Stimulated activated naive CD8-positive, alpha-beta T cell treated with anti-CD3 and anti-CD28 coated beads, Interleukin-15, Interleukin-2, amounts not matched to agents 100 ng/mL and 50 ng/mL, for 24 hours (primary cell): ENCODE measurements around the gene RTL1.

ENCODE experiments used
- H3K27ac Mint-ChIP-seq: one replicate; pipeline ENCODE4 v1.8.0; 2021; ENCODE audit warnings: mild to moderate bottlenecking, mixed read lengths
- H3K27me3 Mint-ChIP-seq: one replicate; pipeline ENCODE4 v1.8.0; 2021; ENCODE audit warnings: mixed read lengths
- H3K36me3 Mint-ChIP-seq: one replicate; pipeline ENCODE4 v1.8.0; 2021; ENCODE audit warnings: low read depth, mixed read lengths
- H3K4me1 Mint-ChIP-seq: one replicate; pipeline ENCODE4 v1.8.0; 2021; ENCODE audit warnings: low read depth, mixed read lengths
- H3K4me3 Mint-ChIP-seq: one replicate; pipeline ENCODE4 v1.8.0; 2021; ENCODE audit warnings: mild to moderate bottlenecking, mixed read lengths
- H3K9me3 Mint-ChIP-seq: one replicate; pipeline ENCODE4 v1.8.0; 2021; ENCODE audit warnings: mixed read lengths

The RTL1 gene

DNA sequence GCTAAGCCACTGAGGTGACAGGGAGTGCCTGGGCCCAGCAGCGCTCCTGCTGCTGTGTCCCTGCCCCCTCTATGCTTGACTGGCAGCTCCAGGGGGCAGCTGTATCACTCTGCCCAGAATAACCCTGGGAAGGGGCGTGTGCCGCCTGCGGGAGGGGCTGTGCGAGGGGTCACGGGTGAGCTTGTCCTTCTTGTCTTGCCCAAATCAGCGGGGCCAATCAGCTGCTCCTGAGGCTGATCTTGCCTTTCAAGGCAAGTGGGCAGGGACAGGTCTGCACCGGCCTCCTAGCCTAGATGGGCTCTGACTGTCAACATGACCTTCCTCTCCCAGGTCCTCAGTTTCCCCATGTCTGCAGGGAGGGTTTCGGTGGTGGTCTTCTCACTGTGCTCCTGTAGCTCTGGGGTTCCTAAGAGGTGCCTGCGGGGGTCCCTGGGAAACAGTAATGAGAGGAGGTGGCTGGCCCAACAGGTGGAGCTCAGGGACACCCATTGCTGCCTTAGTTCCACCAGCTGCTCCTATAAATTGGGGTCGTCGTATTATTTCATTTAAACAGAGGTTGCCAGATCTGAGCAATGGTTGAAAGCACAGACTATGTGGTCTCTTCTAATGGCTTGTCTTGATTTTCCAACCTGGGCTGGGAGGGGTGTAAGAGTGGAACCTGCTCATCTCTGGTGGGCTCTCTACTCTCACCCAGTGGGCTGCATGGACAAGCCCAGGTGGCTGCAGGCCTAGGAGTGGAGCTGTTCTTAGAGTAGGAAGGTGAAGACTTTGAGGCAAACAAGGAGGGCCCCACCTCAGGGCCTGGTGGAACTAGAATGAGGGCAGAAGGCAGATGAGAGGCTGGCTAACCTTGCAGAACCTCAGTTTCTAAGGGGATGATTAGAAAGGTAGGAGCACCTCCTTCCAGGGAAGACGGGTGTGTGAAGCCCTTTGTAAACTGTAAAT is 11.7 kb downstream of the RTL1 start:
- Mint-ChIP-seq H3K4me3 (no peak overlapping the region), H3K27me3 (peaks cover 16% of the 10 kb centered on the region), H3K9me3 (no peaks in the 10 kb centered on the region), H3K4me1 (no peaks in the 10 kb centered on the region), H3K36me3 (no peaks in the 10 kb centered on the region), H3K27ac (no peak overlapping the region)

DNA sequence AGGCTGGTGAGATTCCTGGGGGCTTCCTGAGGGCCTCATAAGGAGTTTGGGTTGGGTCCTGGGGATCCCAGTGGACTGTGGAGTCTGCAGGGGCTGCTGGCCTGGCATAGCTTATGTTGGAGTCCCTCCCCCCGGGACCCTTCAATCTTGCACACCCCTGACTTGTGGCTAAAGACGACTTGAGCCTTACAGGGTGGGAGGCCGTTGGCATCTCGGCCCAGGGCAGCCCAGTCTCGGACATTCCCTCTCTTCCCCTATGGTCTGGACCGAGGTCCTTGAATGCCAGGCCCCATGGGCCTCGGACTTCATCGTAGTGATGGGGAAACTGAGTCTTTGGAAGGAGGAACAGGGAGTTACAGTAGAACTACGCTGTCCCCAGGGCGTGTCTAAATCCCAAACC is 12.5 kb downstream of the RTL1 start:
- H3K9me3 Mint-ChIP-seq: no peaks in the 10 kb centered on the region
- H3K4me1 Mint-ChIP-seq: no peaks in the 10 kb centered on the region
- no peaks in the 10 kb centered on the region for H3K36me3 Mint-ChIP-seq
- peaks cover 18% of the 10 kb centered on the region for H3K27me3 Mint-ChIP-seq
- no peak overlapping the region for H3K27ac Mint-ChIP-seq
- no peak overlapping the region for H3K4me3 Mint-ChIP-seq

DNA sequence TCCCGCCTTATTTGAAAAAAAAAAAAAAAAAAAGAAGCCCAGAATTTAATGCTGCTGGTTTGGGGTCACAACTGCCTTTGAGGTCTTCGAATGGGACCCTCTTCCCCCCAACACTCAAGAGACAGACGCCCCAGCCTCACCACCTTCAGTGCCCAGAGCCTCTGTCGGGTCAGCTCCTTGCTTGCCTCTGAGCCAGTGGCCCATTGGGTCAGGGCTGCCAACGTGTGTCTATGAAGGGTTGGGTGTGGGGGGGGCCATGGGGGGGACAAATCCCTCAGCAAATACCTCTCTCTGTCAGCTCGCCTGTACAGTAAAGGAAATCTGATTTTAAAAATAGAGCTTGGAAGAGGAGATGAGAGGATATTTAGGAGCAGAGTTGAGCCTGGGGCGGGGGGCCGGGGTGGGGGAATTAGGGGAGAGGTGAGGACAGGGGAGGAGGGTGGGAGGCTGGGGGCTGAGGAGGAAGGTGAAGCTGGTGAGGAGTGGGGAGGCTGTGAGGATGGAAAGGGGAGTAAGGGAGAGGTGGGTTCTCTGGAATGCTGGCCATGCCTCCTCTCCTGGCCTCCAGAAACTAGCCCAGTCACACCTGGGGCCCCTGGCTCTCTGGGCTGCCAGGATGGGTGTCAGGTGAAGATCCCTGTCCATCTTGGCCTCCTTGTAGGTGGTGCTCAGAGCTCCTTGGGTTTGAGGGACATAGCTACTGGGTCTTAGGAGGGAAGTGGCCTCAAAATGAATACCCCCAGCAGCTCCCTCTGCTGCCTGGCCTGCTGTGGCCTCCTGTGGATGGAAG is 13.3 kb downstream of the RTL1 start:
- H3K4me3 Mint-ChIP-seq: no peak overlapping the region
- no peaks in the 10 kb centered on the region for H3K36me3 Mint-ChIP-seq
- no peak overlapping the region for H3K27ac Mint-ChIP-seq
- H3K27me3 Mint-ChIP-seq: peaks cover 24% of the 10 kb centered on the region
- H3K4me1 Mint-ChIP-seq: no peaks in the 10 kb centered on the region
- H3K9me3 Mint-ChIP-seq: no peaks in the 10 kb centered on the region

DNA sequence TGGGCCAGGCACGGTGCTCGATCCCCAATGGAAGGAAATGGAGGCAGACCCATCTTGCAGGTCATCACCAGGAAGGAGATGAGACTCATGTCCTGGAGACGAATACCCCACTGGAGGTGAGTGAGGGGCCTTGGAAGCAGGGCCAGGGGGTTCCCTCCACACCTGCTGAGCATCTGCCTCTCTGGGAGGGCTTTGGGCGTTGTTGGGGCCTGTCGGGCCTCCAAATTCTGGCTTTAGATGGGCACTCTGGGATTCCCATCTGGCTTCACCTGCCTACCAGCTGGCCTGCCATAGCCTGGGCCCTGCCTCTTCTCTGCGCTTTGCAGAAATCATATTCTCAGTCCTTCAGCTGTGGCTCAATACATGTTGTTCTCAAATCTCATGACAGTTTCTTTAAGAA is 13.9 kb downstream of the RTL1 start:
- Mint-ChIP-seq H3K4me1 (no peaks in the 10 kb centered on the region), H3K4me3 (no peak overlapping the region), H3K36me3 (no peaks in the 10 kb centered on the region), H3K27ac (no peak overlapping the region), H3K27me3 (peaks cover 21% of the 10 kb centered on the region), H3K9me3 (no peaks in the 10 kb centered on the region)

DNA sequence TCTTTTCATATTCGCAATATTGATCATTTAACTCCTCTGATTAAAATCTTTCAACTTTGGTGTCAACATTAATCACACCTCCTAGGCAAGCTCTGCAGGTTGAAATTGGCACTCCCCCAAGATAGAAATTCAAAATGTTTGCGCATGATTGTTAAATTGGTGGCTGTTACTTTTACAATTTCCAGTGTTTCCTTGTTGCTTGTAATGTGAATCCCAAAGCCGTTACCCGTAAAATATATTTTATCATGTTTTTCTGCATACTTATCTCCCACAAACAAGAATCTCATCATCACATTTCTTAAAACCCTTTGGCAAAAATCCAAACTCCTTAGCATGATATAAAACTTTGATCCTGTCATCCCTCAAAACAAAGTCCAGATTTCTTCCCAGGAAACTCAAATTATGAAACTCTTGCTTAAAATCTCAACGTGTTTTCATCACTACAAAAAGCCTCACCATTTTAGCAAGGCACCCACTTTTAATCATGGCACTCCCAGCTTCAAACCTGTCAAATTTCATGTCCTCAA is 14.7 kb downstream of the RTL1 start:
- Mint-ChIP-seq H3K4me3 (no peak overlapping the region), H3K27ac (no peak overlapping the region), H3K9me3 (no peaks in the 10 kb centered on the region), H3K4me1 (no peaks in the 10 kb centered on the region), H3K36me3 (no peaks in the 10 kb centered on the region), H3K27me3 (peaks cover 21% of the 10 kb centered on the region)

DNA sequence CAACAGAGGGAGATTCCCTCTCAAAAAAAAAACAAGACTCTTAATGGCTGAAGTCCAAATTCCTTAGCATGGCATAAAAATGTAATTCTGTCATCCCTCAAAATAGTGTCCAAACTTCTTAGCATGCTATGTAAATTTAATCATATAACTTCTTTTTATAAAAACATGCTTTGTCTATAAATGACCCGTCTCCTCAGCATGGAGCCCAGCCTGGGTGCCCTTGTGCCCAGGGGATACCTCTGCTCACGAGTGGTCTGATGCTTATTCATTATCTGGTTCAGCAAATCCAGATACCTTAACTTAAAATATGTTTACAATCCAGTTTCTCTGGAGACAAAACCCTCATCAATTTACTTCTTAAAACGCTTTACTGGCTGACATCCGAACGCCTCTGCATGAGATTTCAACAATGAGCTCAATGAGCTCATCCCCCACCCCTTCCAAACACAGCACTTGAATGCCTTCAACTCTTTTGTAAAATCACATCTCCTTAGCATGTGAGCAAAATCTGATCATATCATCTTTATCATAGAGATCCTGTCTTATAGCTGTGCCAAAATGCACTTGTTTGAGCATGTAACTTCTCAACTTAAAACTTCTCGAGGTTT is 15.7 kb downstream of the RTL1 start:
- peaks cover 21% of the 10 kb centered on the region for H3K27me3 Mint-ChIP-seq
- H3K36me3 Mint-ChIP-seq: no peaks in the 10 kb centered on the region
- H3K27ac Mint-ChIP-seq: no peak overlapping the region
- no peak overlapping the region for H3K4me3 Mint-ChIP-seq
- no peaks in the 10 kb centered on the region for H3K4me1 Mint-ChIP-seq
- H3K9me3 Mint-ChIP-seq: no peaks in the 10 kb centered on the region

DNA sequence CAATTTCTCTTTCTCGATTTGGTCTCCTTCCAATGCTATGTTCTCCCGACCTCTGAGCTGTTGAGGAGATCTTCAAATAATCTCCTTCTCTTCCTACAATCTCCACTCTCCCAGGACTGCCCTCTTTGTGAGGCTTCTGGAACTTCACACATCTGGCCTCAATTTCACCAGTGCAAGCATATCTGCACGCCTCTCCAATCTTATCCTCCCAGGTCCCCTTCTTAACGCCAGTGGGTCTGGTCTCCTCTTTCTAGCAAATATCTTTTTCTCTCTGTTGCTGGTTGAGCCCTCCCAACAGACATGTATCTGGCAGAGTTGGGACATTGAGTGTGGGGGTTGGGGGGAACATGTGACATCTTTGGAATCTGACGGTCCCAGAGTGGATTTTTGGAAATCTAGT is 17.9 kb downstream of the RTL1 start:
- no peaks in the 10 kb centered on the region for H3K9me3 Mint-ChIP-seq
- H3K4me1 Mint-ChIP-seq: no peaks in the 10 kb centered on the region
- H3K4me3 Mint-ChIP-seq: no peak overlapping the region
- H3K36me3 Mint-ChIP-seq: no peaks in the 10 kb centered on the region
- no peak overlapping the region for H3K27ac Mint-ChIP-seq
- peaks cover 21% of the 10 kb centered on the region for H3K27me3 Mint-ChIP-seq

DNA sequence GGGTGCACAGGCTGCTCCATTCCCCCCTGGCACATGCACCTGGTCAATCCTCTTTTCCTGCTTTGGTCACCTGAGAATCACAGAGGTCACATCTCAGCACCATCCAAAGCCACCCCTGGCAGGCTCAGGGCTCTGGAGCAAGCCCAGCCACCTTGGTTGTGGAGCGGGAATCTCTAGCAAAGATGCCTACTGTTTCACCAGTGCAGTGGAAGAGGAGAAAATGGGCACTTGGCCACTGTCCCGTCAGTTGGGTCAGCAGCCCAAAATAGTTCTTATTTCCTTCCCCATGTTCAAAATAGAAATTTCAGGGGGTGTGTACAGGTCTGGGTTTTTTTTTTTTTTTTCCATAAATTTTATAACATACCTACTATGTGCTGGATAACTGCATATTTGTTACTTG is 18.3 kb downstream of the RTL1 start:
- Mint-ChIP-seq H3K4me3 (no peak overlapping the region), H3K36me3 (no peaks in the 10 kb centered on the region), H3K27ac (no peak overlapping the region), H3K9me3 (no peaks in the 10 kb centered on the region), H3K4me1 (no peaks in the 10 kb centered on the region), H3K27me3 (peaks cover 21% of the 10 kb centered on the region)

DNA sequence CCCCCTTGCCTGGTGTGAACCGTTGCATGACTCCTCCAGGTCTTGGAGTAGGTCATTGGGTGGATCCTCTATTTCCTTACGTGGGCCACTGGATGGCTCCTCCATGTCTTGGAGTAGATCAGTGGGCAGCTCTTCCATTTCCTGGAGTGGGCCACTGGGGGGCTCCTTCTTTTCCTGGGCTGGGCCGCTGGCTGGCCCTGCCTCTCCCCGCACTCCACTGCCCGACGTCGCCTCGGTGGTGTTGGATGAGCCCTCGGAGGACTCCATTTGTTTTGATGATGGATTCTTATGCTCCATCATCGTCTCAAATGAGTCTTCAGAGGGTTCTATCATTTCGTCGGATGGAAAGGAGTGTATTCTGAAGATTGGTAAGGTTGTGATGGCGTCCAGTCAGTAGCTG is 19.1 kb downstream of the RTL1 start:
- Mint-ChIP-seq H3K4me1 (no peaks in the 10 kb centered on the region), H3K36me3 (no peaks in the 10 kb centered on the region), H3K27me3 (peaks cover 20% of the 10 kb centered on the region), H3K4me3 (no peak overlapping the region), H3K27ac (no peak overlapping the region), H3K9me3 (no peaks in the 10 kb centered on the region)

DNA sequence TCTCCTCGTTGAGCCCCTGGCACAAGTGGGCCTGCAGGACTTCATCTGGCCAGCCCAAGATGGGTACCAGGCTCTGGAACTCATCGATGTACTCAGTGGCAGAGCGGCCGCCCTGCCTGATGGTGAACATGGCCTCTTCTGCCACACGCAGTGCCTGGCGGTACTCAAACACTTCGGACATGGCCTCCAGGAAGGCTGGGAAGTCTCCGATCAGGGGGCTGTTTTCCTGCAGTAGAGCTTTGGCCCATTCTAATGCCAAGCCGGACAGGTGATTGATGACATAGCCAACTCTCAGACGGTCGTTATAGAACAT is 19.8 kb downstream of the RTL1 start:
- Mint-ChIP-seq H3K27me3 (peaks cover 18% of the 10 kb centered on the region), H3K4me1 (no peaks in the 10 kb centered on the region), H3K4me3 (no peak overlapping the region), H3K27ac (no peak overlapping the region), H3K9me3 (no peaks in the 10 kb centered on the region), H3K36me3 (no peaks in the 10 kb centered on the region)

DNA sequence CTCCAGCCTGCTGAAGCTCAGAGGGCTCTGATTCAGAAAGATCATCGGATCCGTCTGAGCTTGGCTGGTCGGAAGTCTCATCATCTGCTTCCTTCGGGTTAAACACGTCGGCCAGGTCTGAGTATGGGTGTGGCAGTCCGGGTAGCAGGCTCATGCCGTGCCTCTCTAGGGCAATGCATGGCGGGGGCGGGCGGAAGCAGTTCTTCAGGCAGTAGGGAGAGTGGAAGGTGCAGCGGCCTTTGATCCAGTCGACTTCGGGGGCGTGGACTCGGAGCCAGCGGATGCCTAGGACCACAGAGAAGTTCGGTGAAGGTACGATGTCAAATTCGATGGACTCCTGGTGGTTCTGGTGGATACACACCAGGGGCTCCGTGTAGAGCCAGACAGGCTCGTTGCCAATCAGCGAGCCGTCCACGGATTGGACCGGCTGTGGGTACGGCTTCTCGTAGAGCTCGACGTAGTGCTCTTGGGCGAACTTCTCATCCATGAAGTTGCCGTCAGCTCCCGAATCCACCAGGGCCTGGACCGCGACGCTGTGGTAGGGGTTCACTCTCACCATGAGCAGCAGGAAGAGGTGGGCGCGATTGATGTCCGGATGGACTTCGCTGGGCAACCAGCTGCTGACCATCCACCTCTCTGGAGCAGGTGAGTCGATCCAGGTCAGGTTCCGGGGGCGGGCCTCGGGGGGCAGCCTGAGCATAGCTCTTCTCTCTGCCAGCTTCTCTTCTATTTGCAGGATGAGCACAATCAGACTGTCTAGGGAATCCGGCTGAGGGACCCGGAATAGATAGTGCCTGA is 20.3 kb downstream of the RTL1 start:
- Mint-ChIP-seq H3K4me1 (no peaks in the 10 kb centered on the region), H3K4me3 (no peak overlapping the region), H3K27ac (no peak overlapping the region)

DNA sequence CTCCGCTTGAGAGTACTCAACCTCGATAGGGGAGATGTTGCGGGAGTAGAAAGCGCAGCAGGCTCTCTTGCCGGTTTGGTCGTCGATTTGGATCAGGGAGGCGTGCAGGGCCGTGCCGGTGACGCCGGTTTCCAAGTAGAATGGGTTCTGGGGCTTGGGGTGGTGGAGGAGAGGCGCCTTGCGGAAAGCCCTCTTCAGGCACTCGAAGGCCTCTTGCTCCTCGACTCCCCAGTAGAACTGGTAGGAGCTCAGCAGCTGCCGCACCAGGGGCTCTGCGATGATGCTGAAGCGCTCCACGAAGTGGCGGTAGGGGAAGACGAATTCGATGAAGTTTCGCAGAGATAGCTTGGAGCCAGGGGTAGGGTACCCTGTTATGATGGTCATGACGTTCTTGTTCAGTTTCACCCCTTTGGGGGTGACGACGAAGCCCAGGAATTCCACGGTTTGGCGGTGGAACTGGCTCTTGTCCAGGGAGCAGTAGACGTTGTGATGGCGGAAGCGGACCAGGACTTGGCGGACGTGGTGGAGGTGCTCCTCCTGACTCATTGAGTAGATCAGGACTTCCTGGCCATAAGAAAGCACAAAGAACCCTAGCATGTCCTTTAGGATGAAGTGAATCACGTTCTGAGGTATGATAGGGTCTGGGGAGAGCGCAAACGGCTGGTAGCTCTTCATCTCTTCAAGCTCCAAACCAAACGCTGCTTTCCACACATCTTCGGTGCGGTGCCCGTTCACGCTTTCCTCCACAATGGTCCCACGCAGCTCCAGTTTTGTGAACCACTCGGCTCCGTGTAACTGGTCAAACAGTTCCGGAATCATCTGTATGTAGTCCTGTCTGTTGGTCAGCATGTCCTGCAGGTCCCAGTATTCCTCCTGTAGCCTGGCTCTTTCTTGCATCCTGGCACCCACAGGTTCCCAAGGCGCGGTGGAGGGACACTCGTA is 21.2 kb downstream of the RTL1 start:
- Mint-ChIP-seq H3K4me1 (no peaks in the 10 kb centered on the region), H3K9me3 (no peaks in the 10 kb centered on the region), H3K27me3 (peaks cover 12% of the 10 kb centered on the region)

More for the DNA sequence above, 20.3 kb downstream of the RTL1 start:
- H3K36me3 Mint-ChIP-seq: no peaks in the 10 kb centered on the region
- H3K9me3 Mint-ChIP-seq: no peaks in the 10 kb centered on the region
- peaks cover 18% of the 10 kb centered on the region for H3K27me3 Mint-ChIP-seq

DNA sequence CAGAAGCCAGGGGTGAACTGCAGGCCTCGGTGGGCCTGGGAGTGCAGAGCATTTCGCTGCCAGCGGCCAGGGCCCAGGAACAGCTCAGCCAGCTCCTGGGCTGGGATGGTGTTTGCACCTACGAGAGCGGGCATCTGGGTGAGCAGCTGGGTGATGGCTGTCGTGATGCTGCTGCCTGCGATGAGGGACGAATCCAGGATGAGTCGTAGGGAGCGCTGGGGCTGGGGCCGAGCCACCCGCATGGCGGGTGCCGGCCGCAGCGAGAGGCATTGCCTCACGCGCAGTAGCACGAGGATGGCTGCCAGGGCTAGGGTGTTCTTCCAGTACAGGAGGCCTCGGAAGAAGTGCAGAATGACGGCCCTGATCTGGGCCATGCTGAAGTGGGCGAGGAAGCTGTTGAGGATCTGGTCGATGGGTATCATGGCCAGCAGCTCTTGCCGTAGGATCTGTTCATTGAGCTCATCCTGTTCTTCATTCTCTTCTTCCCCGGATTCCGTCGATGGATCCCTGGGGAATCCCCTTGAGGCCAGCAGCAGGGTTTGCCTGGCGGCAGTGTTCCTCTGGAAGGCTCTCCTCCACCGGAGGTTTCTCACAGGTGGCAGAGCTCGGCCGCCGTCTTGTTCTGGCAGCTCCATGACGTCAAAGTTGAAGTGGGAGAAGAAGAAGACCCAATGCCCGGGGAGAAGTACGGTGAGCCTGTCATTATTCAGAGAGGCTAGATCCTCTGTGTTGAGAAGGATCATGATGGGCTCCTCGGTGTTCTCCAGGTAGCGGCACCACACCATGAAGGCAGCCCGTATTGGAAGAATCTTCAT is 22.1 kb downstream of the RTL1 start:
- Mint-ChIP-seq H3K4me3 (no peak overlapping the region), H3K36me3 (no peaks in the 10 kb centered on the region), H3K9me3 (no peaks in the 10 kb centered on the region), H3K4me1 (no peaks in the 10 kb centered on the region), H3K27ac (no peak overlapping the region), H3K27me3 (peaks cover 9% of the 10 kb centered on the region)

More for the DNA sequence above, 21.2 kb downstream of the RTL1 start:
- Mint-ChIP-seq H3K36me3 (no peaks in the 10 kb centered on the region), H3K27ac (no peak overlapping the region), H3K4me3 (no peak overlapping the region)
